HG02870 (cell line): ENCODE measurements around the gene WDR83.
A peak's percentile ranks its signal among the peaks of the same experiment; 100 is the strongest.
"Not testable (repeated sequence)": the region's sequence is repeated elsewhere in the genome, so short reads cannot be mapped to it uniquely, and the experiment has no call there.

ENCODE experiments used
- ATAC-seq: cut with Tn5 transposase; IDR thresholded peaks from one replicate; pipeline ENCODE4 v1.9.1; 2021; ENCODE audit warnings: mild to moderate bottlenecking, moderate library complexity; ENCODE audit not compliant: unreplicated experiment

WDR83 gene

GRCh38 chr19:12666265-12667048 is at the start of gene WDR83, which contains the start of gene MAN2B1:
TSS of gene WDR83 (plus strand) at chr19:12666807. CDS start at chr19:12669791, 2,984 bp downstream.
TSS of gene MAN2B1 (minus strand) at chr19:12666742. CDS start at chr19:12666701, 41 bp downstream.
- peak; percentile 43 for ATAC-seq

DNA sequence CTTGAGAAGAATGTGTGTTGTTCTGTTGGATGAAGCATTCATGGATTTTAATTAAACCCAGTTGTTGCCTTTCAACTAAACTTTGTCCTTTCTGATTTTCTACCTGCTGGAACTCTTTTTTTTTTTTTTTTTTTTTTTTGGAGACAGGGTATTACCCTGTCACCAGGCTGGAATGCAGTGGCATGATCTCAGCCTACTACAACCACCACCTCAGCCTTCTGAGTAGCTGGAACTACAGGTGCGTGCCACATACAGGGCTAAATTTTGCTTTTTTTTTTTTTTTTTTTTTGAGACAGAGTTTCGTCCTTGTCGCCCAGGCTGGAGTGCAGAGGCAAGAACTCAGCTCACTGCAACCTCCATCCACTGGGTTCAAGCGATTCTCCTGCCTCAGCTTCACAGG is 49.0 kb upstream of the WDR83 start:
- no peak for ATAC-seq

- not testable (repeated sequence) for ATAC-seq
Observed at GRCh38 chr19:12621253-12622024, 45.2 kb upstream of the WDR83 start.

- ATAC-seq = no peak
Observed at GRCh38 chr19:12623361-12624031, 43.1 kb upstream of the WDR83 start.

DNA sequence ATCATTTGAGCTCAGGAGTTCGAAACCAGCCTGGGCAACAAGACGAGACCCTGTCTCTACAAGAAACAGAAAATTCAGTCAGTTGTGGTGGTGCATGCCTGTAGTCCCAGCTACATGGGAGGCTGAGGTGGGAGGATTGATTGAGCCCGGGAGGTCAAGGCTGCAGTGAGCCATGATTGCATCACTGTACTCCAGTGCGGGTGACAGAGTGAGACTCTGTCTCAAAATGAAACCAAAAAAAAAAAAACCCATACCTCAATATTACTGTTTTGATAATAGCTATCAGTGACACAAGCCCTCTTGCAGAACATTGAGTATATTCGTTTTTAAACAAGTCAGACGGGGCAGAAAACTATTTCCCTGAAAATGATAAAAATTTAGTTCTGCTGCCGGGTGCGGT is 39.6 kb upstream of the WDR83 start:
- no peak for ATAC-seq

- no peak for ATAC-seq
Observed at GRCh38 chr19:12628040-12629022, 38.3 kb upstream of the WDR83 start.

- no peak for ATAC-seq
Observed at GRCh38 chr19:12629215-12629614, 37.4 kb upstream of the WDR83 start.

DNA sequence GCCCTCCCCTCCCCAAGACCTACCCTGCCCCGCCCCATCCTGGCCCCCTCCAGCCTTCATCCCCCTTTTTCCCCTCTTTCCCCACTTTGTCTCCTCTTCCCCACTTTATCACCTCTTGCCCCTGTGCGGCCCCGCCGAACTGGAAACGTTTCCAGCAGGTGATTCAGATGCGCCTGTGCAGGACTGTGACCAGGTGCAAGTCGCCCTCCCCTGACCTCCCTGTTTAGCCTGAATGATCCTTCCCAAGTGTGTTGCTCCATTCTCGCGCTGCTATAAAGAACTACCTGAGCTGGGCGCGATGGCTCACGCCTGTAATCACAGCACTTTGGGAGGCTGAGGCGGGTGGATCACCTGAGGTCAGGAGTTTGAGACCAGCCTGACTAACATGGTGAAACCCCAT is 30.0 kb upstream of the WDR83 start:
- no peak for ATAC-seq

- ATAC-seq = no peak
Observed at GRCh38 chr19:12638611-12639182, 27.9 kb upstream of the WDR83 start.

- peak; percentile 54 for ATAC-seq
Observed at GRCh38 chr19:12639901-12640613, 26.6 kb upstream of the WDR83 start.

GRCh38 chr19:12641456-12641855 is 25.2 kb upstream of the WDR83 start:
- no peak for ATAC-seq

DNA sequence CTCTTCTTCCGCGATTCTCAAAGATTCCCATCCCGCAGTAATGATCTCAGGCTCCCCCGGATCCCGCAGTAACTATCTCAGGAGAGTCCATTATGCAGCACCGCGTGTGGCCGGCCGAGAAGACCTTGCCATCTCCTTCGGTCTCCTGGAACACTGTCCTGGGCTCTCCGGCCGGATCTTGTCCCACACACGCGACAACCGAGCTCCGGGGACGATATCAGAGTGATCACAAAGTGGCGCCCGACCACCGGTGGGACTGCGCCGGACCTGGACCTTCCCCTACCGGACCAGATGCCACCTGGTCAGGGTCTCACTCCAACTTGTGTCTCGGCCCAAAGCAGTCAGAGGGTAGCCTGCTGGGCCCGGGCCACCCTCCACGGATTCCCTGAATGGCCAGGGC is 24.1 kb upstream of the WDR83 start:
- ATAC-seq = no peak

DNA sequence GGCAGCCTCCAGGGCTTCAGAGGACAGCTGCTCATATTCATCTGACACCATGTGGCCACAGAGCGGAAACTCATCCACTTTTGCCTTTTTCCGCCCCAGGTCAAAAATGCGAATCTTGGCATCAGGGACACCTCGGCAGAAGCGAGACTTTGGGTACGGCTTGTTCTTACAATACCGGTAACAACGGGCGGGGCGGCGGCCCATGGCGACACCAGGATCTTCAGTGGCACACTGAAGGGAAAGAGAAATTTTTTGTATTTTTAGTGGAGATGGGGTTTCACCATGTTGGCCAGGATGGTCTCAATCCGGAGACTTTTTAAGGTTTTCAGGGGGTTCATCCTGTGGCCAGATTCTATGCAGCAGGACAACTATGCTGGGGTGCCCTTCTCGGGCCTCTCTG is 22.9 kb upstream of the WDR83 start:
- not testable (repeated sequence) for ATAC-seq

GRCh38 chr19:12646551-12646950 is 20.1 kb upstream of the WDR83 start:
- no peak for ATAC-seq

DNA sequence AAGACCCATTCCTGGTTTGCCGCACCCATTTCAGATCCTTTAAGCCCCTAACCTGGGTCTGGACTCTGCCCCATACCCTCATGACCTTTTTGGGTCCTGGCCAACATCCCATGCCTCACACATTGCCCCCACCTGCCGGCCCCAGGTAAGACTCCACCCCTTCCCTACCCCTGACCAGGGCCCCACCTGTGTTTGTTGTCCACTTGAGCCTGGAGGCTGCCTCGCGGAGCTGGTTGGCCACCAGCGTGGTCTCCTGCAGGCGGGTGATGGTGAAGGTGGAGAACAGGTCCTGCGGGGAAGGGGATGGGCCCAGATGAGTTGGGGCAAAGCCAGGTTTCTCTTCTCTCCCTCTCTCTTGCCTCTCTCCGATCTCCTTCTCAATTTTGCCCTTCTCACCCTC is 19.6 kb upstream of the WDR83 start:
- no peak for ATAC-seq

GRCh38 chr19:12647490-12648071 is 19.0 kb upstream of the WDR83 start:
- ATAC-seq = no peak

DNA sequence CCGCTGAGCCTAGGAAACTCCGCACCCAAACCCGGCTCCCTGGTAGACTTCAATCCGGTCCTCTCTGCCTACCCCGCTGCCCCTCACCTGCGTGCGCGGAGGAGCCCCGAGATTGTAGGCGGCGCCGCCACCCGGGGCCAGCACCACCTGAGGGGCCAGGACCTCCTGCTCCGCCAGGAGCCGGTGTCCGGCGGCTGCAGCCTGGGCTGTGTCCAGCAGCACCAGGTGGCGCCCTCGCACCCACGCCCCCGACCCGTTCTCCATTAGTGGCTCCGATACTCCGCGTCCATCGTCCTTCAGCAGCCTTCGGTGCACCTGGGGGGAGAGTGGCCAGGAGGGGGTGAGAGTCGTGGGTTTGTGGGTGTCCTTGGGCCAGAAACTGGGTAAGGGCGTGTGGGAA is 18.5 kb upstream of the WDR83 start:
- ATAC-seq = no peak

GRCh38 chr19:12649941-12650340 is 16.7 kb upstream of the WDR83 start:
- ATAC-seq = no peak

- ATAC-seq = no peak
Observed at GRCh38 chr19:12652219-12652618, 14.4 kb upstream of the WDR83 start.
